ENCODE results near the gene FRS3. TPM values are rescaled to one million over a fixed set of nuclear protein-coding genes. Genes with fewer than 3 reads are reported as not detected.
A peak's percentile ranks its signal among the peaks of the same experiment; 100 is the strongest.

Gene FRS3
- total RNA-seq, 1 donor from 2014 or later, result 3.5 TPM

DNA sequence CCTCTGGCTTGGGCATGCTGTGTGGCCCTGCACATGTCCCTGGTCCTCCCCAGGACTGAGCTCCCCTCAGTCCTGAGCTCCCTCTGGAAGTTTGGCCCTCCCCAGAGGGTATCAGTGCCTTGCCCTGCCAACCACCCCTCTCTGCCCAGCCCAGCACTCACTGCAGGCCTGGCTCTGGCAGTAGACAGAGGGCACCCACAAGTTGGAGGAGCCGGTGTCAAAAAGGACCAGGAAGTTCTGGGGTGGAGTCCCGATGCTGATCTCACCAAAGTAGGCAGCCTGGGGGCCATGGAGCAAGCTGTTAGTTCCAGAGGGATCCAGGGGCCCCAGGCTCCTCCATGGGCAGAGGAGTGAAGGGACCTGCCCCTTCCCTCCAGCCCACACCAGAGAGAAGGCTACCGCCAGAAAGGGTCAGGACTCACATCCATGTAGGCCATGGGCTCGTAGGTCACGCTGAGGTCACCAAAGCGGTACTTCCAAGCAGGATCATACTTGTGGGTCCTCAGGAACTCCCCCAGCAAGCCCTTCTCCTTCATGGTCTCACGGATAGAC, 35.4 kb downstream of the FRS3 start:
- no peak for DNase-seq (ENCODE audit: low read depth)

DNA sequence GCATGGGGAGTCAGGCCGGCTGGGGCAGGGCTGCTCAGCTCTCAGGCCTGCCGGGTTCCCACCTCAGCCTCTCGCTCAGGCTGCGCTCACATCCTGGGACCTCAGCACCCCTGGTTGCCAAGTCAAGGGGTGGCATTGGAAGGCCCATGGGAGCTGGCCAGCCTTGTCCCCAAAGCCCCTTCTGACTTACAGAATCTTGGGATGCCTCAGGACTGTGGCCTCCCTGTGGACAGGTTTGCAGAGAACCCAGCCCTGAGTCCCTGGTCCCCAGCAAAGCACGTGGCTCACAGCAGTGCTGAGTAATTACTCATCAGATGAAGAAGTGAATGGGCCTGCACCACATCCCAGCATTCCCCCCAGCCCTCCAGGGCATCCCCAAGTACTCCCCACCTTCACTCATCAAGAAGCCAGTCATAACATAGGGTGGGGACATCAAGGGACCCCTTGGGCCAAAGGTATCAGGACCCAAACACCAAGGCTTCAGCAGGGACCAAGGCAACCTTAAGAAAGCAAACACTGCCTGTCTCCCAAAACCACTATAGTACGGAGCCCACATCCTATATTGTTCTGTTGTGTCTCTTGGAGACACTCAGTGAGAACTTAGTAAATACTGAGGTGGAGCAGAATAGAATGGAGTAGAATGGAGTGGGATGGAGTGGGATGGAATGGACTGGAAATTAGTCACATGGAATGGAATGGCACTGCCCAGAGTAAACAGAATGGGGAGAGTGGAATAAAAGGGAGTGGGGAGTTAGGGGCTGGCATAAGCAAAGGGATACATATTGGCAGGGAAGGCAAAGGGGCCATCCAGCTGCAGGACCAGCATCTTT, 36.1 kb downstream of the FRS3 start:
- no peak for DNase-seq (ENCODE audit: low read depth)

DNA sequence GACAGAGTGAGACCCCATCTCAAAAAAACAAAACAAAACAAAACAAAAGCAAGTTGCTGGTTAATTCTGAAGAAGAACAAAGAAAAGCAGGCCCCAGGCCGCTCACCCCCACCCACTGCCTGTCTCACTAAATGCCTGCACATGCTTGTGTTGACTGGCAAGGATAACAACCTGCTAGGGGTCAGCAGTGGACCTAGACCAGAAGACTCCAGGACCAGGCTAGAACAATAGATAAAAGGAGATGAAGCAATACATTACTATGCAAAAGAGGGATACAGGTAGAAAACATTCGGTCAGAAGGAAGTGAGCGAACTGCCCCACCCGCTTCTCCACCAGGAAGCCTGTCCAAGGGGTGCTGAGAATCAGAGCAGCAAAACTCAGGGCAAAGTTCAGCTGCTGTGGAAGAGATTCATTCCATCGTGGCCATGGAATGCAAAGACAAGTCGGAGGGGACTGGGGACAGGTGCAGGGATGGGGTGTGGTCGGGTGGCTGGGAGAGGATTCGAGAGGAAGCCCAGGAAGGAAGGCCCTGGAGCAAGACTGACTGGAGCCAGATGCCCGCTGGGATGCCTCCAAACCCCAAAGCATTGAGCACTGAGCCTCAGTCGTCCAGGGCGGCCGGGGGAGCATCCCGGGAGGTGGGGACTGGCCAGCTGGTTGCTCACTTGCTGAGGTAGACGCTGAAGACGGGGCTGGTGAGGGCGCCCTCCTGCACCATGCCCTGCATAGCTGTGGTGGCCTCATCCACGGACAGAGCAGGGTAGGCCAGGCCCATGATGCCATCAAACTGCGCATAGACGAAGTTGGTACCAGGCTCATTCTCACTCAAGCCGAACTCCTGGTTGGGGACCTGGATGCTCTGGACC, 37.8 kb downstream of the FRS3 start:
- peak; percentile 73 for DNase-seq (ENCODE audit: low read depth)

DNA sequence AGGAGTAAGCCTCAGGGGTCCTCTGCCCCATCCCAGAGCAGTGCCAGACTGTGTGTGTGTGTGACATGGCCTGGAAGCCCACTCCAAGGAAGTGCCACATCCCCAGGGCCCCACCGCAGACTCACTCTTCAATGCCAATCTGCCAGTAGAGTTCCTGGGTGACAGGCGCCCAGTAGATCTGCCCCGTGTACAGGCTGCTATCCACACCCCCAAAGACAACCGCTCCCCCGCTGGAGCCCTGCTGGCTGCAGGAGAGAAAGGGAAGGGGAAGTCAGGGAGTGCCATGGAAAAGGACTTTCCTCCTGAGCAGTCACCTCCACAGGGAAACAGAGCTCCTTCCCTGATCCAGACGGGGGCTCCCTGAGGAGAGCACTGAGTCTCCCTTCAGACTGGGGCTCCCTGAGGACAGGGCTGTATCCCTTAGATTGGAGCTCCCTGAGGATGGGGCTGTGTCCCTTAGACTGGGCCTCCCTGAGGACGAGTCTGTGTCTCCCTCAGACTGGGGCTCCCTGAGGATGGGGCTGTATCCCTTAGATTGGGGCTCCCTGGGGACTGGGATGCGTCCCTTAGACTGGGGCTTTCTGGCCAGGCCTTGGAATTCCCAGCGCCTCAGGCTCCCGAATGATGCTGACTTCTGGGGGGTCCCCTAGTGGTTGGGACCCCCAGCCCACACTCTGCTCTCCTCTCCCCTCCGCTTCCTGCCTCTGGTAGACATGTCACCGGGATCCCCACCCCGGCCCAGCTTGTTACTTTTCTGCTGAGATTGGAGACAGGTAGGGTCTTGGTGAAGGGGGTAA, 39.1 kb downstream of the FRS3 start:
- no peak for DNase-seq (ENCODE audit: low read depth)

DNA sequence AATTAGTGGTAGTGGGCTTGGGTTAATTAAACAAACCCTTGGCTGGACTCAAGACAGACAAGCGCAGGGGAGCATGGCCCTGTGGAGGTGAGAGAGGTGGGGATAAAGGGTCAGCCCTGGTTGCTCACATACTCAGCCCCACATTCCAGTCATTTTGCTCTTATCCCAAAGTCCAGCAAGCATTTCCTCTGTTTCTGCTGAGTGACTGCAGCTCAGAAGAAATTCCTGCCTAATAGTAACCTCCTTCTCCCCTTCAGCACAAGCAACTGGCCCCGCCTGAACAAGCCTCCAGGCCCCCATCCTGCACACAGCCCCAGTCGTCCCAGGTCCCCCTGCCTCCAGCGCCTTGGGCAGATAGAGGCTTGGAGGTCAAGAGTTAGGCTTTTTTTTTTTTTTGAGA, 40.7 kb downstream of the FRS3 start:
- DNase-seq (ENCODE audit: low read depth), result no peak

DNA sequence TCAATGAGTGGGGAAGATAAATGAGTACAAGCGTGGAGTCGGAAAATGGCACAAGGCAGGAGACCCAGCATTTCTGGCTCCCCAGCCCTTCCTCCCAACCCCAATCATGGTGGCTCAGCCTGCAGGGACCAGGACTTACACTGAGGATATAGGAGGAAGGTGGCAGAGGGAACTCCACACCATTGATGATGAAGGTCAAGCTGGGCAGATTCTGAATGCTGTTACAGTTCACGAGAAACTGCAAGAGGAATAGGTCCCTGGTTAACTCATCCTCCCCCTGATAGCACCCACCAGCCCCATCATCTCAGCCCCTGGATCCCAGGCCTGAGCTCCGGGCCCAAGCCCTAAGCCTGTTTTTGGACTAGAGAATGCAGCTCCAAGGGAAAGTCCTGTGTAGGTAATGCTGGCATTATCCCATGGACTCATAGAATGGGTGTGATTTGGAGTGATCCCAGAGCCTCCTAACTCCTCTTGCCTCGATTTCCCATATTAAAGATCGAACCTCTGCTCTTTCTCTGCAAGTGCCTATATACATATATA, 42.0 kb downstream of the FRS3 start:
- no peak for DNase-seq (ENCODE audit: low read depth)

DNA sequence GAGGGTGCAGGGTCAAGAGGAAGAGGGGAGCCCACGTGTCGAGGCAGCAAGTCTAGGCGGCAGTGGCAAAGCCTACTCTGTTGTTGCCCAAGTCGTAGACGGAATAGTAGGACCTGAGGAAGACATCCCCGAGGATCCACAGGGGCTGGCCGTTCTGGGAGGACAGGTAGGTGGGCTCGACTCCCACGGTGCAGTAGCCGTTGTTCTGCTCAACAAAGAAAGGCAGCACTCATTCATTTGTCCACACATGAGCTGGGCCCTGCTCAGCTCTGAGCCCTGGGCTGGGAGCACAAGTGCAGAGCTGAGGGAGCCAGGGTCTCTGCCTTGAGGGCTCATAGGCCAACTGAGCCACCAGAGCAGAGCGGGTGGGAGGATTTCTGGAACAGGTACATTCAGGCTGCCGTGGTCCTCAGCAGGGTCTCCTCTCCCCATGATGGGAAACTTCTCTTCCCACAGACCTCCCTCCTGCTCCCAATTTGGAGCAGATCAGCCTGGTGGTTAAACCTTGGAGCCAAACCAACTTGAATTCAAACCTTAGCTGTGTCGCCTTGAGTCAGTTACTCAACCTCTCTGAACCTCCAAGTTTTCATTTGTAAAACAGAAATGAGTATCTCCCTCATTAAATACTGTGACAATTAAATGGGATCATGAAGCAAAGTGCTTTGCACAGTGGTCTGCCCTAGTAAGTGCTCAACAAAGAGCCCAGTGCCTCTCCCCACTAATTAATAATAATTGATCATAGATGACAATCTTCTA, 42.7 kb downstream of the FRS3 start:
- DNase-seq (ENCODE audit: low read depth), result no peak

DNA sequence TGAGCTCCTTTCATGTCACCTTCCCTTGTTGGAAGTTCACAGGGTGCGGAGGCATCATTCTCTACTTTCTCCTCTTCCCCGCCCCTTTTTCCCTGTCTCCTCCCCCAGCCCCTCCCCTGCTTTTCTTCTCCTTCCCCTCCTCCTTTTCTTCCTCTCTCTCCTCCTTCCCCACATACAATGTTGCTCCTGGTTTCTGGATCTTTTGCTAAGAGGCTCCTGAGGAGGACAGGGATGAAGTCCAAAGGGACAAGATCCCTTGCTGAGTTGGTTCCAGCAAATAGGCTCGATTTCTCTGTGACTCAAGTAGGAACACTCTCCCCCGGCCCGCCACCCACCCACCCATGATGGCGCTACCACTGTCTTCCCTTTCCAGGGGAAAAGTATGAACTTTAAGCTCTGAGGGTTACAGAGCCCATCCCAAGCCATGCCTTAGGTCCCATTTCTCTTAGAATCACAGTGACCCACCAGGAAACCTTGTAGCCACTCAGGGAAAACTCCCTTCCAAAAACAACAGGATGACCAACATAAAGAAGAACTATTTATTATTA, 43.4 kb downstream of the FRS3 start:
- DNase-seq (ENCODE audit: low read depth), result no peak

DNA sequence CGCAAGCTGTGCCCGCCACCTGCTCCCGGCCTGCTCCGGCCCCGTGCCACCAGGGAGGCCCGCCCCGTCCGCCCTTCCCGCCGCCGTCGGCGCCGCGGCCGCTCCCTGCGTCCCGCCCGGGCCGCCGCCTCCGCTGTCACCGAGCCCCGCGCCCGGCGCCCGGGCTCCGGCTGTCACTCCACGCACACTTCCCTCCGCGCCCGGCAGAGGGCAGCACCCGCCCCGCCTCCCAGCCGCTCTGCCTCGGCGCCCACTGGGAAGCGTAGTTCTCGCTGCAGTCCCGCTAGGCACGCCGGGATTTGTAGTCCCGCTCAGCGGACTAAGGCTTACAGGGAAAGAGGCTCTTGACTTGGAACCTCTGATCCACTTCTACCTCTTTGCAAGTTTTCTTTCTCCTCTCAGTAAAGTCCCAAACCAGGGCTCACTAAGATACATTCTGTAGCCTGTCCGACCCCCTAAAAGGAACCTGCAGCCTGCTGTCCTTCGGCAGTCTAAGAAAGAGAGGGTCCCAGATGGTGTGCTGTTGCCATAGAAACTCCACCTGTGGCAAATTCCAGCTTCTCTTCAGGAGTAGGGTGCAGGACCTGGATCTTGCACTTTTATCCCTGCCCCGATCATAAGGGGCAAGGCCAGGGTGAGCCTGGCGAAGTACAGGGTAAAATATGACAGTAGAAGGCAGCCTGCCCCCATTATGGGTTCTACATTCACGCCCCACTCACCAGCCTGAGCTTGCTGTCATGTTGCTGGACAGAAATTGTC, 44.1 kb downstream of the FRS3 start, which contains the start of gene TFEB:
Gene TFEB (minus strand): TSS at position 182 of the 759 bp plus-strand sequence. CDS start 44,395 bp downstream, outside the sequence.
- peak; percentile 90 for DNase-seq (ENCODE audit: low read depth)

DNA sequence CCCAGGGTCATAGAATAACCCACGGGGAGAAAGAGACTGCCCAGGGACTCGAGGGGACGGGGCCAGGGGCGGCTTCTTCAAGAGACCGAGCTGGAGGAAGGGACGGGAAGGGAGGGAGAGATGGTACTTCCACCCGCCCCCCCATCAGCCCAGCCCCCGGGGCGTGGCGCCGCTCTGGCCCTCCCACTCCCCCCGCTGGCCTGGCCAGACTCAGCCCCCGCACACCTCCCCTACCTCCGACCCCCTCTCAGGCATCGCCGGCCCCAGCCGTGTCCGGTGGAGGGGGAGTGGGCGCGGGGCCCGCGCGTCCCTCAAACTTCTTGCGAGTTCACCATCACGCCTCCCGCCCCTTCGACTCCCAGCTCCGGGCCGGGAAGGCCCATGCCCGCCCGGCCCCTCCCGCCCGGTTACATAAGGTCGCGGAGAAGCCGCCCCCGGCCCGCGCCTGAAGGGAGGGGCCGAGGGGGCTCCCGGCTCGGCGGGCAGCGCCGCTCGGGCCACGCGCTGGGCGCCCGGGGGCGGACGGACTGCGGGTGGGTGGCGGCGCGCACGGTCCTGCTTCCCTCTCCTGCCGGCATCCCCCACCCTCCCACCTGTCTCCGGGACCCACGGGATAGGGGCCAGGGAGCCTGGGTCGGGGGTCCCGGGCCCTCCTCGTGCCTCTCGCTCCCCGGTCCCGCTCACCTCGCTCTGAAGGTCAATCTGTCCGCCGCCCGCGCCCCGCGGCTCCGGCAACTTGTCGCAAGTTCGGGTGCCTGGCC, 44.9 kb downstream of the FRS3 start:
- DNase-seq (ENCODE audit: low read depth), result peak; percentile 71

DNA sequence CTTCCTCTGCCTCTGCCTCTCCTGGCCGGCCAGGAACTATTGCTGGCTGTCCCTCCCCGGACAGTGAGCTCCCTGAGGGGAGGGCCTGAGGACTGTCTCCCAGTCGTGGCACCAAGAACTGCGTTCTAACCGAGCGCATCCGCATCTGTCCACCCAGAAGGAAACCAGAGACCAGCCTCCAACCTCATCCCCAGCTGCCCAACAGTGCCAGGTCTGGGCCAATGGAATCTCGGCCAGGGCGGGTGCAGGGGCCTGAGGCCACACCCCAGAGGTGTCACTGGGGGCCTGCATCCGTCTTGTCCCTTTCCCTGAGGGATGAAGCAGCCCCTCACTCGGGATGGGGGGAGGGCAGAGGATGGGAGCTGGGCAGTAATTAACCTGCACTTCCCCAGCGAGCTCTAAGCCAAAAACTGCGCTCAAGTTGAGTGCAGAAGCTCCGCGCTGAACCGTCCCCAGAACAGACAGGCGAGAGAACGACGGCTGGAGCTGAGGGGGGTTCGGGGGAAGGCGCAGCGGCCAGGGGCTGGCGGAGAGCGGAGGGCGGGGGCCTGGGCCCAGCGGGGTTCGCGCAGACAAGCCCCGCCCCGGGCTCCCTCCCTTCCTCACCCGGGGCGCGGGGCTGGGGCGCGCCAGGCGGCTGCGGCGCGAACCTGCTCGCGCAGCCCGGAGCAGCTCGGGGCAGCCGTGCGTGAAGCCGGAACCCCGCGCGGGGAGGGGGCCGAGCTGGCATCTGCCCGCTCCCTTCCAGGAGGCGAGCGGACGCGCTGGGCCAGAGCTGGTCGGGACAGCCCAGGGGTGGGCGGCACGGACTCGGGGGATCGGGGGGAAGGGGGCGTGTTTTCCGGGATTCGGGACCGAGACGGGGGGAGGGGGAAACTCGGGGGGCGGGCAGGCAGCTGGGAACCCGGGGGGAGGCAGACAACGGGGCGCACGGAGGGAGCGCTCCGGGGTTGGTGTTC, 45.7 kb downstream of the FRS3 start:
- DNase-seq (ENCODE audit: low read depth), result peak; percentile 81

DNA sequence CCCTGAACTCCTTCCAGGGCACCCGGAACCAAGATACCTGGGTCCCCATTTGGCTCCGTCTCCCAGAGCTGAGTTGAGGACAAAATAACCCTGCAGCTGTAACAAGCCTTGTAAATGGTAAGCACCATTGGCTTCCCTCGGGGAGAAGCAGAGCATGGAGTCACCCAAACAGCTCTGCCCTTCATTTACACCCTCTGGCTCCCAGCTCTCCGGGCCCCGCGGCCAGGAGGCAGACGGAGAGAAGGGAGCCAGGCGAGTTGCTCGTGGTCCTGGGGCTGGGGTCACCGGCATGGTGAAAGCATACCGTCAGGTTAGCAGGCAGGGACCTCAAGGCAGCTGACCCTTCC, 46.4 kb downstream of the FRS3 start:
- no peak for DNase-seq (ENCODE audit: low read depth)

DNA sequence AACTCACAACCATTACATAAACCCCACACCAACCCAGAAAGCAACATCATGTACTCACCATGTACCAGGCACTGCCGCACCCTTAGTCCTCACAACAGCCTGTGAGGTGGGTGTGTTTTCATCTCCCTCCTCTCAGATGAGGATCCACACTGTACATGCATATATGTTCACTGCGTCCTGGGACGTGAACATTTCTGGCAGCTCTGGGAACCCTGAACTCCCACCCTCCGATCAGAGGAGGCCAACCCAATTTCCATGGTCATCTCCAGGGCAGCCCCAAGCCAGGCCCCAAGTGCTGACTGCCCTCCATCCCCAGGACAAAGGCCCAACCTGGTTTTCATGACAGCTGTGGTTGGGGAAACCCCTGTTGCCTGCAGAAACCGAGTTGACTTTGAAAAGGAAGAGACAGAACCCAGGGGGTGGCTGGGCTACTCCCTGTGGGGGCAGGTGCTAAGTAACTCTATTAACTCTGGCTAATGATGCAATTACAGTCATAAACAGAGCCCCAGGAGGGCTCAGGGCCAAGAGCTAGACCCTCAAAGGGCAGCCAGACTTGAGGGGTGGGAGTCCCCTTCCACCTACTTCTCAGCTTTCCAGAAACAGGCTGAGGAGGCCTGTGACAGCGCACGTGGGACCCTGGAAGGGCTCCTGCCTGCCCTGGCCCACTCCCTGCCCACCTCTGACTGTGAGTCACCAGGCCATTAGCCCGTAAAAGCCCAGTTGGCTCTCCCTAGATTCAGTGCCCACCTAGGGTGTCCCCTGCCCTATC, 46.9 kb downstream of the FRS3 start:
- no peak for DNase-seq (ENCODE audit: low read depth)

DNA sequence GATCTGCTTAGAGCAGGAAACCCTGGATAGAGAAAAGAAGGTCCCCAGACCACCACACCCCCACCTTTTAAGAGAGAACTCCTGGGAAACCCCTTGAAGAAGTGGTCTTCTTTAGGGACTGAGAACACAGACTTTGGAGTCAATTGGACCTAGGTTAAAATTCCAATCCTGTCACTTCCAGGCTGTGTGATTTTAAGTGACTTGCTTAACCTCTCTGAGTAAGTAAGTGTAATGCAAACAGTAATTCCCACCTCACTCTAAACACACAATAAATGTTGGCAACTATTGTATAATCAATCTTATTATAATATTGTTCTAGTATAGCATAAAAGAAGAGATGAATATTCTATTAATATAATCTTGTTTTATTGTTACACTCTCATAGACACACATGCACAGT, 47.6 kb downstream of the FRS3 start:
- DNase-seq (ENCODE audit: low read depth), result no peak

DNA sequence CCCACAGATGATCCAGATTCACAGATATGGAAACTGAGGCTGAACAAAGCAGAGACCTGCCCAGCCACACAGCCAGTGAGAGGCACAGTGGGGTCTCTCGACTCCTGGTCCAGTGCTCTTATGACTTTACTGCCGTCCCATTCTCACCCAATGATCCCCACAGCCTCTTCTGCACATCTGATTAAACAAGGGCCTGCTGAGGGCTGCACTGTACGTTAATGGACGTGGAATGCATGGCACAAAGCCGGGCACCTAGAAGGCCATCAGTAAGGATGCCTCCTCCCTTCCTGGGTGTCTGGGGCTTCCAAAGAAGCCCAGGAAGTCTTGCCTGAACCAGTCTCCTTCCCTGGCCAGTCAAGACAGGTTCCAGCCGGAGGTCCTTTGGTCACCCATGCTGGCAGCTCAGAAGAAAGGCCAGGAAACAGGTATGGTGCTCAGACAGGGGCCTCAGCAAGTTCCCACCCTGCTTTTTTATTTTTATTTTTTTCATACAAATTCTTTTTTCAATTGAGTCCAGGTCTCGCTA, 48.1 kb downstream of the FRS3 start:
- DNase-seq (ENCODE audit: low read depth), result no peak
